Measurements from ENCODE around the gene UST.

GRCh38 chr6:149098700-149099276 is 352.0 kb downstream of the UST start:
- no peak for TF ChIP-seq CTCF (IDR thresholded peaks at IDR 0.05 in 4 of 5, conservative IDR thresholded peaks at IDR 0.05 in 1 of 5)
- no peak for TF ChIP-seq POLR2A (IDR thresholded peaks at IDR 0.05)

All from gastrocnemius medialis (tissue), 4 donors.